ENCODE measurements around the gene GDAP1L1.
"Not testable (repeated sequence)": the region's sequence is repeated elsewhere in the genome, so short reads cannot be mapped to it uniquely, and the experiment has no call there.

The GDAP1L1 gene

DNA sequence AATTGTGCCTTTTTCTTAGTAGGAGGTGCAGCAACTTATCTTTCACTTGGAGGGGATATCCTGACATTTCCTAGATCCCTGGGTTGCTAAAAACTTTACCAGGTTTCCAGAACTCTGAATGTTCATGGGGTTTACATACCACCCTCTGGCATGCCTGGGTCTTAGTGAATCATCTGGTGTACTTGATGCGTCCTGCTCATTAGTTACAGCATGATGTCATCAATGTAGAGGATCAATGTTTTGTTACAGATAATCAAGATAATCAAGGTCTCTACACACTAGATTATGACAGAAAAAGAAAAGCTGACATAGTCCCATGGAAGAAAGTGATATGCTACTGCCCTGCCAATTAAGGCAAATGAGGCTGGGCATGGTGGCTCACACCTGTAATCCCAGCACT is 36.9 kb downstream of the GDAP1L1 start:
- 92% methylated on average over 1 of the region's 1 CpG for WGBS
- Histone ChIP-seq H3K4me1 (ENCODE audit: insufficient read depth, low read length) (no peaks in the 10 kb centered on the region), H3K9ac (ENCODE audit: low read depth, low read length) (no peak overlapping the region), H3K27ac (ENCODE audit: low read depth, low read length) (no peak overlapping the region), H3K9me3 (ENCODE audit: insufficient read depth, low read depth, low read length) (no peaks in the 10 kb centered on the region; the same call in 1 of the 2 replicates), H3K4me3 (ENCODE audit: low read length) (no peak overlapping the region), H3K27me3 (ENCODE audit: insufficient read depth, low read length) (no peaks in the 10 kb centered on the region), H3K36me3 (ENCODE audit: insufficient read depth, low read length) (no peaks in the 10 kb centered on the region)

- Histone ChIP-seq H3K36me3 (ENCODE audit: insufficient read depth, low read length) (no peaks in the 10 kb centered on the region), H3K9ac (ENCODE audit: low read depth, low read length) (no peak overlapping the region), H3K4me3 (ENCODE audit: low read length) (no peak overlapping the region), H3K27me3 (ENCODE audit: insufficient read depth, low read length) (no peaks in the 10 kb centered on the region), H3K4me1 (ENCODE audit: insufficient read depth, low read length) (no peaks in the 10 kb centered on the region), H3K27ac (ENCODE audit: low read depth, low read length) (no peak overlapping the region), H3K9me3 (ENCODE audit: insufficient read depth, low read depth, low read length) (no peaks in the 10 kb centered on the region; the same call in 1 of the 2 replicates)
- WGBS: 81% methylated on average over 5 of the region's 5 CpGs
Observed at GRCh38 chr20:44287272-44288097, 40.4 kb downstream of the GDAP1L1 start.

- H3K9ac ChIP-seq (ENCODE audit: low read depth, low read length): no peak overlapping the region
- no peak overlapping the region for H3K27ac ChIP-seq (ENCODE audit: low read depth, low read length)
- H3K4me3 ChIP-seq (ENCODE audit: low read length): no peak overlapping the region
- no peaks in the 10 kb centered on the region for H3K36me3 ChIP-seq (ENCODE audit: insufficient read depth, low read length)
- no peaks in the 10 kb centered on the region; the same call in 1 of the 2 replicates for H3K9me3 ChIP-seq (ENCODE audit: insufficient read depth, low read depth, low read length)
- WGBS: 96% methylated on average over 3 of the region's 3 CpGs
- H3K4me1 ChIP-seq (ENCODE audit: insufficient read depth, low read length): no peaks in the 10 kb centered on the region
- H3K27me3 ChIP-seq (ENCODE audit: insufficient read depth, low read length): no peaks in the 10 kb centered on the region
Observed at GRCh38 chr20:44288252-44288651, 41.1 kb downstream of the GDAP1L1 start.

- no peaks in the 10 kb centered on the region for H3K36me3 ChIP-seq (ENCODE audit: insufficient read depth, low read length)
- no peaks in the 10 kb centered on the region; the same call in 1 of the 2 replicates for H3K9me3 ChIP-seq (ENCODE audit: insufficient read depth, low read depth, low read length)
- no peaks in the 10 kb centered on the region for H3K4me1 ChIP-seq (ENCODE audit: insufficient read depth, low read length)
- no peak overlapping the region for H3K4me3 ChIP-seq (ENCODE audit: low read length)
- H3K9ac ChIP-seq (ENCODE audit: low read depth, low read length): no peak overlapping the region
- no peak overlapping the region for H3K27ac ChIP-seq (ENCODE audit: low read depth, low read length)
- 93% methylated on average over 7 of the region's 7 CpGs for WGBS
- H3K27me3 ChIP-seq (ENCODE audit: insufficient read depth, low read length): no peaks in the 10 kb centered on the region
Observed at GRCh38 chr20:44291754-44292153, 44.6 kb downstream of the GDAP1L1 start.

- H3K9me3 ChIP-seq (ENCODE audit: insufficient read depth, low read depth, low read length): no peaks in the 10 kb centered on the region
- 83% methylated on average over 6 of the region's 7 CpGs for WGBS
- no peak overlapping the region for H3K9ac ChIP-seq (ENCODE audit: low read depth, low read length)
- H3K4me3 ChIP-seq (ENCODE audit: low read length): no peak overlapping the region
- H3K4me1 ChIP-seq (ENCODE audit: insufficient read depth, low read length): no peaks in the 10 kb centered on the region
- H3K27ac ChIP-seq (ENCODE audit: low read depth, low read length): no peak overlapping the region
- H3K36me3 ChIP-seq (ENCODE audit: insufficient read depth, low read length): no peaks in the 10 kb centered on the region
- H3K27me3 ChIP-seq (ENCODE audit: insufficient read depth, low read length): no peaks in the 10 kb centered on the region
Observed at GRCh38 chr20:44296011-44296410, 48.9 kb downstream of the GDAP1L1 start.

DNA sequence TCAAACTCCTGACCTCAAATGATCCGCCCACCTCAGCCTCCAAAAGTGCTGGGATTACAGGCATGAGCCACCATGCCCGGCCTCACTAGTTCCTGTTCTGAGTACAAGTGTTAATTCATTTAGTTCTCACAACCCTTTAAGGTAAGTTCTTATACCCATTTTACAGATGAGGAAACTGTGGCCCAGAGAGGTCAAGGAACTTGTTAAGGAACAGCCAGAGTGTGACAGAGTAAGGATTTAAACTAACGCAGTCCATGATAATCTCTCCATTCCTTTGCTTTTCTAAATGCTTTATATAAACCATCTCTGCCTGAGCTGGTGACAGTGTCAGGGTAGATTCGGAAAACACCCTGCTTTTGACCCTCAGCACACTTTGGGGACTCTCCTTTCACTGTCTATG is 50.6 kb downstream of the GDAP1L1 start:
- Histone ChIP-seq H3K36me3 (ENCODE audit: insufficient read depth, low read length) (no peaks in the 10 kb centered on the region), H3K4me3 (ENCODE audit: low read length) (no peak overlapping the region), H3K9me3 (ENCODE audit: insufficient read depth, low read depth, low read length) (no peaks in the 10 kb centered on the region), H3K27ac (ENCODE audit: low read depth, low read length) (no peak overlapping the region), H3K4me1 (ENCODE audit: insufficient read depth, low read length) (no peaks in the 10 kb centered on the region), H3K27me3 (ENCODE audit: insufficient read depth, low read length) (no peaks in the 10 kb centered on the region), H3K9ac (ENCODE audit: low read depth, low read length) (no peak overlapping the region)
- WGBS: 90% methylated on average over 4 of the region's 4 CpGs

- H3K4me3 ChIP-seq (ENCODE audit: low read length); H3K9ac ChIP-seq (ENCODE audit: low read depth, low read length); H3K27ac ChIP-seq (ENCODE audit: low read depth, low read length); H3K27me3 ChIP-seq (ENCODE audit: insufficient read depth, low read length); H3K4me1 ChIP-seq (ENCODE audit: insufficient read depth, low read length); H3K36me3 ChIP-seq (ENCODE audit: insufficient read depth, low read length); H3K9me3 ChIP-seq (ENCODE audit: insufficient read depth, low read depth, low read length): not testable (repeated sequence)
- 96% methylated on average over 42 of the region's 42 CpGs for WGBS
Observed at GRCh38 chr20:44299011-44299535, 52.0 kb downstream of the GDAP1L1 start.

- Histone ChIP-seq H3K4me1 (ENCODE audit: insufficient read depth, low read length) (no peaks in the 10 kb centered on the region), H3K9me3 (ENCODE audit: insufficient read depth, low read depth, low read length) (no peaks in the 10 kb centered on the region), H3K27me3 (ENCODE audit: insufficient read depth, low read length) (no peaks in the 10 kb centered on the region), H3K36me3 (ENCODE audit: insufficient read depth, low read length) (no peaks in the 10 kb centered on the region), H3K27ac (ENCODE audit: low read depth, low read length) (no peak overlapping the region), H3K4me3 (ENCODE audit: low read length) (no peak overlapping the region), H3K9ac (ENCODE audit: low read depth, low read length) (no peak overlapping the region)
Observed at GRCh38 chr20:44301285-44301684, 54.2 kb downstream of the GDAP1L1 start.

- no peaks in the 10 kb centered on the region for H3K9me3 ChIP-seq (ENCODE audit: insufficient read depth, low read depth, low read length)
- 78% methylated on average over 5 of the region's 5 CpGs for WGBS
- H3K27me3 ChIP-seq (ENCODE audit: insufficient read depth, low read length): no peaks in the 10 kb centered on the region
- no peak overlapping the region for H3K9ac ChIP-seq (ENCODE audit: low read depth, low read length)
- H3K4me3 ChIP-seq (ENCODE audit: low read length): no peak overlapping the region
- no peaks in the 10 kb centered on the region for H3K4me1 ChIP-seq (ENCODE audit: insufficient read depth, low read length)
- no peak overlapping the region for H3K27ac ChIP-seq (ENCODE audit: low read depth, low read length)
- no peaks in the 10 kb centered on the region for H3K36me3 ChIP-seq (ENCODE audit: insufficient read depth, low read length)
Observed at GRCh38 chr20:44302026-44302669, 55.0 kb downstream of the GDAP1L1 start.

GRCh38 chr20:44302736-44303135 is 55.6 kb downstream of the GDAP1L1 start:
- Histone ChIP-seq H3K27ac (ENCODE audit: low read depth, low read length) (no peak overlapping the region), H3K9ac (ENCODE audit: low read depth, low read length) (no peak overlapping the region), H3K27me3 (ENCODE audit: insufficient read depth, low read length) (no peaks in the 10 kb centered on the region), H3K9me3 (ENCODE audit: insufficient read depth, low read depth, low read length) (no peaks in the 10 kb centered on the region), H3K4me1 (ENCODE audit: insufficient read depth, low read length) (no peaks in the 10 kb centered on the region), H3K4me3 (ENCODE audit: low read length) (no peak overlapping the region), H3K36me3 (ENCODE audit: insufficient read depth, low read length) (no peaks in the 10 kb centered on the region)
- WGBS: 96% methylated on average over 8 of the region's 8 CpGs

DNA sequence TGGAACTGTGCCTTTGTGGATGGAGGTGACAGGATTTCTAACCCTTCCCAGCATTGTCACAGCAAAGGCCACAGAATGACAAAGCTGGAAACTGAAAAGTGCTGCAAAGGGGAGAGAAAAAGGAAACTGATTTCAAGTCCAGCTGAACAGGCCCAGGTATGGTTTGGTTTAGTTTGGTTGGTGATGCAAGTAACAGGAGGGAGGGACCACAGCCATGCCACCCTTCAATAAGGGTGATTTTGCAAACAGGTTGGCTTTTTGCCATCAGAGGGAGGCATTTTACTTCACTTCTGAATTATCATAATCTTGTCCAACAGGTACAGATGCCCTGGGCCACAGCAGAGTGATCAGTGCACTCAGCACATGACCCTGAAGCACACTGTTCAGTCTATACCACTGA is 57.3 kb downstream of the GDAP1L1 start:
- Histone ChIP-seq H3K9ac (ENCODE audit: low read depth, low read length) (no peak overlapping the region), H3K4me1 (ENCODE audit: insufficient read depth, low read length) (no peaks in the 10 kb centered on the region), H3K27ac (ENCODE audit: low read depth, low read length) (no peak overlapping the region), H3K9me3 (ENCODE audit: insufficient read depth, low read depth, low read length) (no peaks in the 10 kb centered on the region), H3K36me3 (ENCODE audit: insufficient read depth, low read length) (no peaks in the 10 kb centered on the region), H3K27me3 (ENCODE audit: insufficient read depth, low read length) (no peaks in the 10 kb centered on the region), H3K4me3 (ENCODE audit: low read length) (no peak overlapping the region)
